HG03280 (cell line): ENCODE measurements around the gene TAB2.

Source experiments
- ATAC-seq: cut with Tn5 transposase; IDR thresholded peaks from one replicate; pipeline ENCODE4 v1.9.1; 2021; ENCODE audit warnings: mild to moderate bottlenecking, moderate library complexity; ENCODE audit not compliant: unreplicated experiment

The TAB2 gene

GRCh38 chr6:149405823-149406765 lies 88.6 kb downstream of the TAB2 start:
- no peak for ATAC-seq

DNA sequence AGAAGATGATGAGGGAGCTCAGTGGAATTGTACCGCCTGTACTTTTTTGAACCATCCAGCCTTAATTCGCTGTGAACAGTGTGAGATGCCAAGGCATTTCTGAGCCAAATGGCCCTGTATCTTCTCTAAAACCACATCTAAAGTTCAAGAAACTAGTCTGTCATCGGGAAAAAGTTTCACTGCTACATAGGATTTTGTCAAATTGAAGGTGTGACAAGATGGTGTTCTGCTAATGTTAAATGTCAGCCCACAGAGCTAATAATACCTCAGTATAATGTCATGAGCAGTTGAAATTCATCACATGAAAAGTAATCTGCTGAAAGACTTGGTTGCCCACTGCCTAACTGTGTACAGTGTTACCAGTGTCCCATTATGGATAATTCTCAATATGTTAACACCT lies 92.1 kb downstream of the TAB2 start:
- no peak for ATAC-seq

GRCh38 chr6:149410557-149410956 lies 93.0 kb downstream of the TAB2 start:
- ATAC-seq, result no peak

DNA sequence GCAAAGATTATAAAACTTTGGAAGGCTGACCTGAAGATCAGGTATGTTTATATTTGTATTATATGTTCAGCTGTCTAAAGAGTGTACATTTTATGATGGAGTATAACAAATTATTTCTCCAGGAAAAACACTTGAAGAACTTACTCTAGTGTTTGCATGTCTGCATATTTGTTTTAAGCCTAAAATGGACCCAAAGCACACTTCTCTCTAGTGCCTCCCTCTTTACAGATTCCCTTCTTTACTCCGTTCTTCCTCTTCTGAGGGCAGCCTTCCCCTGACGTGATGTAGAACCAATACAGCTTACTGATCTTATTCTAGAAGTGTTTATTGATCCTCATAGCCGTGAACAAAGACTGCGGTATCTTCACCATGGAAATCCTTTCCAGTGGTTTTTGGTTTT lies 96.5 kb downstream of the TAB2 start:
- ATAC-seq, result no peak

- no peak for ATAC-seq
These were observed 97.3 kb downstream of the TAB2 start for GRCh38 chr6:149414821-149415220.

- ATAC-seq, result no peak
These were observed 102.3 kb downstream of the TAB2 start for GRCh38 chr6:149419696-149420404.

- ATAC-seq, result no peak
These were observed 103.6 kb downstream of the TAB2 start for GRCh38 chr6:149421132-149421531.

DNA sequence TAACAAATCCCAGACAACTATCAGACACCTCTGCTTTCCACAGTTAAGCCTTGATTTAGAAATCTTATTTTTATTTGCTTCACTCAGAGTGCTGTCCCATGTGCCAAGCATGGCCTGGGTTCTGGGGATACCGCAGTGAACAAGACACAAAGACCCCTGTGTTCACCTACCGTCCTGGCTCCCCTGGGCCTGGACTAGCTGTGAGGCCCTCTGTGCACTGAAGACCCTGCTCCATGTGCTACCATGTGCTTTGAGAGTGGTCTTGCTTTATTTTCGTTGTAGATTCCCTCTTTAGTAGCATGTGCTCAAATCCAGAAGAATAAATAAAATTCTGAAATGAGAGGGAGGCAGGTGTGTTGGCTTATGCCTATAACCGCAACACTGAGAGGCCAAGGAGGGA lies 105.1 kb downstream of the TAB2 start:
- no peak for ATAC-seq

DNA sequence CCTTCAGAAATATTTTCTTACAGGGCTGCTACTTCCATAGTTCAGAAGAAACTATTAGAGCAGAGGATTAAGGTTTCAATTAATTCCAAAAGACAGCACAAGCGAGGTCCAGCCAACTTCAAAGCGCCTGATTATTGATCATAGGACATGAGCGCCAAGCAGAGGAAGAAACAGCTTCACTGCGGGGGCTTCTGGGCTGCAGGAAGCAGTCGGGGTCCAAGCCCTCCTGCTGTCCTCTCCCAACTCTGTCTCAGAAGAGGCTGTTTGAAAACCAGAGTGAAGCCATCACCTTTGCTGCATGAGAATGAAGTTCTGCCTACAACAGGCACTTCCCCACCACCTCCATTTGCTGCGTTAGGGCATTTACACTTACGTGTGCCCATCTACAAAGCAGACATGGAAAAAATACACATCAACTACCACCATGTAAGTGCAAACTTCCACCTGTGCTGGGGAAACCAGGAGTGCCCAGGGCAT lies 106.5 kb downstream of the TAB2 start:
- ATAC-seq, result no peak

- ATAC-seq, result no peak
These were observed 107.7 kb downstream of the TAB2 start for GRCh38 chr6:149425224-149425623.

DNA sequence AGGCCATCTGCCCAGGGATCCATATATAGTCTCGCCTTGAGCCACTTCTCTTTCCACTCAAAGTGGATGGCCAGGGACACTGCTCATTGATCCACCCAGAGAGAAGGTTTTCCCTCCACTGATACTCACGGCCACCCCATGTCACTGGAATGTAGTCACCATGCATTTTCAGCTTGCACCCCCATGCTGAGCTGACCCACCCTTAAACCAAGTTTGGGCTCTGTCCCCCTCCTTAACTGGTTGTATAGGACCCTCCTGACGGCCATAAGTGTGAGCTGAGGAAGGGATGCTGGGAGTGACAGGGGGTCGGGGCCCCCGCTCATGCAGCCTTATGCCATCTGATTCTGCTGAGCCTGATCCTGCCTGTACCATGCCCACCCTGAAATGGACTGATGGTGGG lies 108.2 kb downstream of the TAB2 start:
- ATAC-seq, result no peak

DNA sequence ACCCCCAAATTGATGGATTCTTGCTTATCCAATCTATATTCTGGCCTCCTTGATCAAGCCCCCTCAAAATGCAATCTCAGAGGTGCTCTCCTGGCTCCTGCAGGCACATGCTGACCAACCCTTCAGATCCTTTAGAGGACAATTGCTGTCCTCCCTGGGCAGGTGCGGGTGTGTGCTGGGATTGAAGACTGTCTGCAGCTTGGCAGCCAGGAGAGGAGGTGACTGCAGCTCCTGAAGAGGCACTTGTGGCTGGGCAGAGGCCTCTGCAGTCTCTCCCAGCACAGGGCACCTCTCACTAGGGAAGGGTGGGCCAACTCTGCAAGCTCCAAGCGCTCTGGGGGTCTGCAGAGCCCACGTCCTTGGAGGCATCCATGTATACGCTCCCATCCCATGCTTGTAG lies 111.1 kb downstream of the TAB2 start:
- no peak for ATAC-seq

GRCh38 chr6:149429427-149430360 lies 112.2 kb downstream of the TAB2 start:
- ATAC-seq, result no peak

- ATAC-seq, result peak; percentile 94
These were observed 114.6 kb downstream of the TAB2 start for GRCh38 chr6:149431905-149432775.

DNA sequence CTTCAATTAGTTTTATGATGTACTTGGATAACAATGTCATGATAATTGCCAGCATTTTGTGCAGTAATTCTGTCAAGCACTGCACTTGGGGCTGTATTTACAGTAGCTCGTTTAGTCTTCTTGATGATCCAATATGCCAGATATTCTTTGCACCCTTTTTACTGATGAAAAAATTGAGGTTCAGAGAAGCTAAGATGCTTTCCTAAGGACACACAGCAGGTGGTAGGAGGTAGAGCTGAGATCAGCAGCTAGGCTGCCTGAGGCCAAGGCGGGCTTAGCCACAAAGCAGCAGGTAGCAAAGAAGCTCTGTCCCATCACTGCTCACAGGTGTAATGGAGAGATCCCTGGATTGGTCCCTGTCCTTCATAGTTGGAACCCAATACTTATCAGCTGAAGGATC lies 115.9 kb downstream of the TAB2 start:
- ATAC-seq, result no peak

- ATAC-seq, result no peak
These were observed 116.4 kb downstream of the TAB2 start for GRCh38 chr6:149433881-149434280.

GRCh38 chr6:149435919-149436586 lies 118.5 kb downstream of the TAB2 start:
- no peak for ATAC-seq

DNA sequence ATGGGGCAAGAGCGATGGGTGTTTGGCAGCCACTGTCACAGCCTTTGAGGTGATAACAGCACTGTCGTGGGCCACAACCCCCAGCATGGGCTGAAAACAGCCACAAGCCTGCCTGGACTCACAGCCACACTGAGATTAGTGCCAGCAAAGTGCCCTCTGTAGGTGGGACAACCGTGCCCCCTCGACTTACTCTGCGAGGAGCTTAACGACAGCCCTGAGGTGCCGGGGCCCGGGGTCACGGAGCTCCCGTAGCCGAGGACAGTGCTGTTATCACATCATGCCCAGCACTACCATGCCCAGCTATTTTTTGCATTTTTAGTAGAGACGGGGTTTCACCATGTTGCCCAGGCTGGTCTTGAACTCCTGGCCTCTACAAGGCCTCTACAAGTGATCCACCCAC lies 119.1 kb downstream of the TAB2 start:
- ATAC-seq, result no peak

DNA sequence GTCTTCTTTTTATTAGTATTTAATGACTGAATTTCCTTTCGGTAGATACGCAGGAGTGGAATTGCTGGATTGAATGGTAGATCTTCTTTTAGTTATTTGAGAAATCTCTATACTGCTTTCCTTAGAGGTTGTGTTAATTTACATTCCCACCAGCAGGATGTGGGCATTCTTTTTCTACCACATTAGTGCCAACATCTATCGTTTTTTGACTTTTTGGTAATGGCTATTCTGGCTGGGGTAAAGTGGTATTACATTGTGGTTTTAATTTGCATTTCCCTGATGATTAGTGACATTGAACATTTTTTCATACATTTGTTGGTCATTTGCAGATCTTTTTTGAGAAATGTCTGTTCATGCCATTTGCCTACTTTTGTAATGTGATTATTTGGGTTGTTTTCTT lies 119.7 kb downstream of the TAB2 start:
- no peak for ATAC-seq
